HT-29 (cell line): ENCODE results near the gene R3HDML. TPM values are rescaled to one million over a fixed set of nuclear protein-coding genes. Genes with fewer than 3 reads are reported as not detected.

Experiments used
- DNase-seq: peaks from one replicate; pipeline ENCODE4 v3.0.0-alpha.2; 2015; ENCODE audit warnings: low spot score
- small RNA-seq: library from RNA; depleted of rRNA; stranded (forward); fragments of <200 nt; gene quantifications from one replicate; pipeline ENCODE3, GENCODE V24; 2014
- total RNA-seq: library from RNA; depleted of rRNA; stranded (reverse); fragments of >200 nt; shearing (Covaris generic); gene quantifications from 2 replicates; pipeline ENCODE4 v1.2.3, GENCODE V29; 2014; rRNA removed

The R3HDML gene
- total RNA-seq, 1 experiment from 2014 or later, result not detected

DNA sequence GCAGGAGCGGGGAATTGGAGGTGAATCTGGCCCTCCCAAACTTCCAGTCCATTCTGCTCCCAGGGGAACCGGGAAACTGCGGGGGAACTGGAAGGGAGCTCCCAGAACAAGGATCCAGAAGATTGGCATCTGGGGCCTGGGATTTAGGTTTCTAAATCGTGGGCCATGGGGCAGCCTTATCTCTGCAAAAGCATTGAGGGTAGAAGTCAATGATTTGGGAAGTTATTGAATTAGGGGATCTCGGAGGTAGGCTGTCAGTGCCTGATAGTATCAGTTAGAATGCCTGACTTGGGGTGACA is 63.8 kb downstream of the R3HDML start:
- DNase-seq, result no peak

Small RNA genes lying within 50 kb of the gene (small RNA-seq; reads per million reads assigned to genes)
- gene RF00019, result not detected

Other genes with a start within 250 kb of the R3HDML start
- gene JPH2, start 149.9 kb upstream of the R3HDML start, total RNA-seq, result 0.03 and 0.18 TPM in 2 replicates
- gene OSER1, start 126.3 kb upstream of the R3HDML start, total RNA-seq, result 44.3 and 46.3 TPM in 2 replicates
- not detected in 2 replicates for gene GDAP1L1, start 89.7 kb upstream of the R3HDML start, total RNA-seq
- gene FITM2, start 25.8 kb upstream of the R3HDML start, total RNA-seq, result 4.5 and 6.7 TPM in 2 replicates
- gene HNF4A, start 18.7 kb downstream of the R3HDML start, total RNA-seq, result 63.8 and 70.7 TPM in 2 replicates
- 4.7 and 4.8 TPM in 2 replicates for gene TTPAL, start 138.8 kb downstream of the R3HDML start, total RNA-seq
- gene SERINC3, start 185.0 kb downstream of the R3HDML start, total RNA-seq, result 61.4 and 74.3 TPM in 2 replicates
- 0.29 and 1.3 TPM in 2 replicates for gene PKIG, start 245.5 kb downstream of the R3HDML start, total RNA-seq